ENCODE measurements around the gene IL23R.

DNA sequence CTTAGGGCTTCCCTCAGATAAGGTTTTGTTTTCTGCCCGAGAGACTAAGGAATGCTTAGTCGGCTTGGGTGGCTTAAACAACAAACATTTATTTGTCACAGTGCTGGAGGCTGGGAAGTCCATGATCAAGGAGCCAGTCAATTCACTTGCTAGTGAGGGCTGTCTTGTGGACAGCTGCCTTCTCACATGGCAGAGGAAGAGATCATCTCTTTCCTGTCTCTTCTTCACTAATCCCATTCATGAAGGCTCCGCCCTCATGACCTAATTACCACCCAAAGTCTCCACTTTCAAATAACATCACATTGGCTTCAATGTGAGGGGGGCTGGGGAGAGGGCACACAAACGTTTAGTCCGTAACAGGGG lies 90.9 kb downstream of the IL23R start:
- TF ChIP-seq, protein P1, sequence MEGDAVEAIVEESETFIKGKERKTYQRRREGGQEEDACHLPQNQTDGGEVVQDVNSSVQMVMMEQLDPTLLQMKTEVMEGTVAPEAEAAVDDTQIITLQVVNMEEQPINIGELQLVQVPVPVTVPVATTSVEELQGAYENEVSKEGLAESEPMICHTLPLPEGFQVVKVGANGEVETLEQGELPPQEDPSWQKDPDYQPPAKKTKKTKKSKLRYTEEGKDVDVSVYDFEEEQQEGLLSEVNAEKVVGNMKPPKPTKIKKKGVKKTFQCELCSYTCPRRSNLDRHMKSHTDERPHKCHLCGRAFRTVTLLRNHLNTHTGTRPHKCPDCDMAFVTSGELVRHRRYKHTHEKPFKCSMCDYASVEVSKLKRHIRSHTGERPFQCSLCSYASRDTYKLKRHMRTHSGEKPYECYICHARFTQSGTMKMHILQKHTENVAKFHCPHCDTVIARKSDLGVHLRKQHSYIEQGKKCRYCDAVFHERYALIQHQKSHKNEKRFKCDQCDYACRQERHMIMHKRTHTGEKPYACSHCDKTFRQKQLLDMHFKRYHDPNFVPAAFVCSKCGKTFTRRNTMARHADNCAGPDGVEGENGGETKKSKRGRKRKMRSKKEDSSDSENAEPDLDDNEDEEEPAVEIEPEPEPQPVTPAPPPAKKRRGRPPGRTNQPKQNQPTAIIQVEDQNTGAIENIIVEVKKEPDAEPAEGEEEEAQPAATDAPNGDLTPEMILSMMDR (IDR thresholded peaks at IDR 0.05): no peak
- no peak for TF ChIP-seq POLR2A (IDR thresholded peaks at IDR 0.05)
